Sigmoid colon (tissue), 7 donors: ENCODE results near the gene ZPBP2. TPM values are rescaled to one million over a fixed set of nuclear protein-coding genes. Genes with fewer than 3 reads are reported as not detected.

ENCODE experiments used
- DNase-seq: peaks from one replicate; pipeline ENCODE4 v3.0.0-alpha.2; 2019
- H3K27ac ChIP-seq, 4 donors: fragments of 200-600 bp; sonication (generic); one replicate each; pipeline ENCODE4 v1.5.1; 2016 to 2019; ENCODE audit warnings: mild to moderate bottlenecking in 1 of 4
- H3K27me3 ChIP-seq, 3 donors: fragments of 200-600 bp; sonication (generic); one replicate each; pipeline ENCODE4 v1.5.1; 2019; ENCODE audit warnings: mild to moderate bottlenecking in 1 of 3
- H3K36me3 ChIP-seq, 4 donors: fragments of 200-600 bp; sonication (generic); one replicate each; pipeline ENCODE4 v1.5.1; 2016 to 2019
- H3K4me1 ChIP-seq, 4 donors: fragments of 200-600 bp; sonication (generic); one replicate each; pipeline ENCODE4 v1.5.1; 2017 to 2019
- H3K4me3 ChIP-seq, 4 donors: fragments of 200-600 bp; sonication (generic); one replicate each; pipeline ENCODE4 v1.5.1; 2017 to 2019; ENCODE audit warnings: mild to moderate bottlenecking in 2 of 4, moderate library complexity in 1 of 4
- H3K9me3 ChIP-seq, 4 donors: fragments of 200-600 bp in 3 of 4; sonication (generic) in 3 of 4; one replicate each; pipeline versions ENCODE4 v1.5.1 to v1.6.1; 2013 to 2019
- EP300 ChIP-seq, 4 donors: sonication (generic); formaldehyde crosslinking; IDR thresholded peaks; one replicate each; pipeline ENCODE4 v1.6.1; 2017; ENCODE audit warnings: antibody characterized with exemption in 4 of 4
- POLR2A ChIP-seq, 2 donors: fragments of 450-650 bp; IDR thresholded peaks; one replicate each; pipeline ENCODE4 v1.6.1; 2016; ENCODE audit warnings: antibody characterized with exemption in 2 of 2, mild to moderate bottlenecking in 2 of 2, moderate library complexity in 2 of 2
- POLR2AphosphoS5 ChIP-seq, 4 donors: sonication (generic); formaldehyde crosslinking; IDR thresholded peaks; one replicate each; pipeline ENCODE4 v1.6.1; 2017; ENCODE audit warnings: antibody characterized with exemption in 4 of 4
- WGBS, 2 donors: extraction: QIAGEN DNeasy Blood & Tissue Kit; methylation state at CpG; one replicate each; pipeline ENCODE4 v1.1.7; 2013; 5-methylcytosine and 5-hydroxymethylcytosine counted together
- intact Hi-C: fragments of 100-400 bp; cut with DNase I; formaldehyde crosslinking; loops from one replicate; pipeline ENCODE4 v1.15.1; 2023
- polyA plus RNA-seq, 3 donors: library from polyadenylated mRNA; stranded (reverse); fragments of 200-250 nt; gene quantifications; one replicate each; pipeline ENCODE4 v1.2.3, GENCODE V29; 2013
- total RNA-seq, 4 donors: library from RNA; depleted of rRNA; stranded (reverse); fragments of >200 nt; gene quantifications; one replicate each; pipeline ENCODE4 v1.1.0, GENCODE V29; 2016
- TF ChIP-seq, protein P1 (sequence below), 4 experiments: fragments of 450-650 bp in 3 of 4; fragments of 200-600 bp in 1 of 4; IDR thresholded peaks; one replicate each; pipeline ENCODE4 v1.5.1; 2016 to 2019; ENCODE audit warnings: antibody characterized with exemption in 4 of 4, mild to moderate bottlenecking in 3 of 4, moderate library complexity in 2 of 4
- donor health status: healthy with polysubstance abuse.
- donor health status: Bipolar disorder and iron deficiency.
- donor health status: healthy.

Gene ZPBP2
- total and polyA plus RNA-seq, 7 donors, result 0.03 TPM; not detected in 6

DNA sequence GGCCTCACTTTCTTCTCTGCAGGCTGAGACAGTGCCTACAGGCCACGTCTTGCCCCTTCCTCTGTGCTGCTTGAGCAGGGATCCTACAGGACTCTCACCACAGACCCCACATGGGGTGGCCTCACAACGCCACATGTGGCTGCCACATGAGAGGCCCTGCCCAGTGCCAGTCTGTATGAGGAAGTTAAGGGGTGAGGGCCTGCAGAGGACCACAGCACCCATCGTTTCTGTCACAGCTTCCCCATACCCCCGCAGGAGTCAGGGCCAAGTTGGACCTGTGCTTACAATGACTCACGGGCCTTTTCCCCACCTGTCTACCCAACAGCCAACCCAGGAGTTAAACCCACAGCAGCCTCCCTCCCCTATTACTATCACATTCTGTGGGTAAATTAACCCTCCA, 53.3 kb downstream of the ZPBP2 start:
- TF ChIP-seq POLR2A (IDR thresholded peaks at IDR 0.05) (no peak), EP300 (IDR thresholded peaks at IDR 0.05) (no peak), POLR2AphosphoS5 (IDR thresholded peaks at IDR 0.05) (no peak)
- TF ChIP-seq, protein P1, sequence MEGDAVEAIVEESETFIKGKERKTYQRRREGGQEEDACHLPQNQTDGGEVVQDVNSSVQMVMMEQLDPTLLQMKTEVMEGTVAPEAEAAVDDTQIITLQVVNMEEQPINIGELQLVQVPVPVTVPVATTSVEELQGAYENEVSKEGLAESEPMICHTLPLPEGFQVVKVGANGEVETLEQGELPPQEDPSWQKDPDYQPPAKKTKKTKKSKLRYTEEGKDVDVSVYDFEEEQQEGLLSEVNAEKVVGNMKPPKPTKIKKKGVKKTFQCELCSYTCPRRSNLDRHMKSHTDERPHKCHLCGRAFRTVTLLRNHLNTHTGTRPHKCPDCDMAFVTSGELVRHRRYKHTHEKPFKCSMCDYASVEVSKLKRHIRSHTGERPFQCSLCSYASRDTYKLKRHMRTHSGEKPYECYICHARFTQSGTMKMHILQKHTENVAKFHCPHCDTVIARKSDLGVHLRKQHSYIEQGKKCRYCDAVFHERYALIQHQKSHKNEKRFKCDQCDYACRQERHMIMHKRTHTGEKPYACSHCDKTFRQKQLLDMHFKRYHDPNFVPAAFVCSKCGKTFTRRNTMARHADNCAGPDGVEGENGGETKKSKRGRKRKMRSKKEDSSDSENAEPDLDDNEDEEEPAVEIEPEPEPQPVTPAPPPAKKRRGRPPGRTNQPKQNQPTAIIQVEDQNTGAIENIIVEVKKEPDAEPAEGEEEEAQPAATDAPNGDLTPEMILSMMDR (IDR thresholded peaks at IDR 0.05), result no peak
- no peaks in the 10 kb centered on the region for H3K9me3 ChIP-seq
- H3K4me1 ChIP-seq, result peaks cover 0 to 19% (median 13%) of the 10 kb centered on the region in 4 donors
- 55 to 80% methylated on average over 5 of the region's 5 CpGs for WGBS, 2 donors
- no peak overlapping the region for H3K27ac ChIP-seq
- no peak overlapping the region for H3K4me3 ChIP-seq
- no peaks in the 10 kb centered on the region for H3K27me3 ChIP-seq
- H3K36me3 ChIP-seq, result peaks cover 20 to 51% (median 28%) of the 10 kb centered on the region in 4 donors
- intact Hi-C loops, result no loop called here
- no peak for DNase-seq

DNA sequence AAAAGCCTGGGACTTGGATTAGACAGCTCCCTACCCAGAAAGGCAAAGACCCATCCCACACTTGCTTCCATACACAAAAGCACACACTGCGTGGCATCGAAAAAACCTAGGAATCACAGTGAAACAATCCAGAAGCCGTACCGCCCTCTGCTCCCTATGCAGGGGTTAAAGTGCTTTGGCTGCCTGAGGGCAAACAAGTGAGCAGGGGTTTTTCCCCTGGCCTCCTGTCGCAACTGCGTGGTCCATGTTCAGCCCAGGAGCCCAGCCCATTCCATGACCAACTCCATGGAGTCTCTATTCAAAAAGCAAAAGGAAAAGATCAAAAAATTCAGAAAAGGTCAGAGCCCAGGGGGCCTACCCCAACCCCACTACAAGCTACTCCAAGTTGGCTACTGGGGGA, 54.0 kb downstream of the ZPBP2 start:
- H3K27ac ChIP-seq, result no peak overlapping the region
- WGBS, 2 donors, result 96 to 97% methylated on average over 6 of the region's 6 CpGs
- peaks cover 0 to 26% (median 19%) of the 10 kb centered on the region in 4 donors for H3K4me1 ChIP-seq
- H3K9me3 ChIP-seq, result no peaks in the 10 kb centered on the region
- H3K27me3 ChIP-seq, result no peaks in the 10 kb centered on the region
- intact Hi-C loops, result no loop called here
- no peak overlapping the region for H3K4me3 ChIP-seq
- TF ChIP-seq EP300 (IDR thresholded peaks at IDR 0.05), result no peak
- TF ChIP-seq, protein P1 (IDR thresholded peaks at IDR 0.05), result no peak
- no peak for TF ChIP-seq POLR2A (IDR thresholded peaks at IDR 0.05)
- TF ChIP-seq POLR2AphosphoS5 (IDR thresholded peaks at IDR 0.05), result no peak
- no peak for DNase-seq
- peaks cover 20 to 51% (median 28%) of the 10 kb centered on the region in 4 donors for H3K36me3 ChIP-seq

DNA sequence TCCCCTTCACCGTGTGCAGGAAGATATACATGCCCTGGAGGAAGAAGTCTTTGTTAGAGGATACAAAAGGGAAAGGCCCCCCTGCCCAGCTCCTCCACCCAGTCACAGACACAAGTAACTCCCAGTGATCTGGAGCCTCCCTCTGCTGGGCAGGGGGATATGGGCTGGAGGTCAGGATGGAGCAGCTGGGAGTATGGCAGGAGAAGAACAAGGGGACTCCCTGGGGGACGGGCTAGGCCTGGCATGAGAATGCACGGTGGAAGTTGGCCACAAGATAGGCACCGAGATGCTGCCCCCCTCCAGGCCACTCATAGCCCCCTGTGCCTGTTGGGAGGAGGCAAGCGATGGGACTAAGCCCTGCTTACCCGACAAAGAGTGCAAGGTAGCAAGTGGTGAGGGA, 55.2 kb downstream of the ZPBP2 start:
- Histone ChIP-seq H3K27ac (no peak overlapping the region), H3K4me1 (peaks cover 0 to 29% (median 21%) of the 10 kb centered on the region in 4 donors), H3K4me3 (no peak overlapping the region), H3K27me3 (no peaks in the 10 kb centered on the region), H3K36me3 (peaks cover 20 to 51% (median 28%) of the 10 kb centered on the region in 4 donors), H3K9me3 (no peaks in the 10 kb centered on the region)
- intact Hi-C loops, result no loop called here
- DNase-seq, result no peak
- 95 to 97% methylated on average over 6 of the region's 6 CpGs for WGBS, 2 donors
- TF ChIP-seq, protein P1 (IDR thresholded peaks at IDR 0.05), result no peak
- TF ChIP-seq EP300 (IDR thresholded peaks at IDR 0.05) (no peak), POLR2AphosphoS5 (IDR thresholded peaks at IDR 0.05) (no peak), POLR2A (IDR thresholded peaks at IDR 0.05) (no peak)

DNA sequence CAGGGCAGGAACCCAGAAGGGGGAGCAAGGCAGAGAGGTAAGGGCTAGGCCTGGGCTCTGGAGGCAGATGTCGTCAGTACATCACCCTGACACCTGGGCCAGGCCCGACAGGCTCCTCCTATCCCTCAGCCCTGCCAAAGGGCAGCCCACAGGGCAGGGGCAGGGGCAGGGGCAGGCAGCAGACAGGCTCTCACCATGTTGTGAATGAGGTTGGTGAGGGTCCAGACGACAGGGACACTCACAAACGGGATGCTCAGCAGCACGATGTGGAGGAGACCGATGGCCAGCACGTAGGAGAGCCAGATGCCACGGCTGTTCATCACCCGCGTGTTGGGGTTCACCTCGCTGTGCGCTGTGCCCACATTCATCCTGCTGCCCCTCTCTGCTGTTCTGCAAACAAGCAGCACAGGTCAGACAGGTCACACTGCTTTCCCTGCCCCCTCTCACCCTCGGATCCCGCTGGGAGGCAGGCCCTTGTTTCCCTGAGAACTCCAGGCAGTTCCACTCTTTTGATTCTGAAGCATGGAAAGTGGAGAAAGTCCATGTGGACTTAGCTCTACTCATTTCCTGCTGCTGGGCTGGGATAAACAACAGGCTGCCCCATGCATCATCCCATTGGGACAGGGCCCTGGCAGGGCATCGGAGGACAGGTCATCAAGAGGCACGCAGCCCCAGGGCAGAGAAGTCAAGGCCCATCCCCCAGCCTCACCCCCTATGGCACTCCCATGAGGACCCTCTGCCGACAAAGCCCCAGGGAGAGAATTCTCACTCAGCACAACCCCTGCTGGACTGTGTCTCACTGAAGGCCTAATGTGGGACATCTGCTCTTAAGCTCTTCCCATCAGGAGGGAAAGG, 56.1 kb downstream of the ZPBP2 start:
- TF ChIP-seq, protein P1 (IDR thresholded peaks at IDR 0.05), result no peak
- TF ChIP-seq POLR2AphosphoS5 (IDR thresholded peaks at IDR 0.05) (no peak), POLR2A (IDR thresholded peaks at IDR 0.05) (no peak), EP300 (IDR thresholded peaks at IDR 0.05) (no peak)
- Histone ChIP-seq H3K4me3 (no peak overlapping the region), H3K36me3 (peaks cover 20 to 49% (median 28%) of the 10 kb centered on the region in 4 donors), H3K9me3 (no peaks in the 10 kb centered on the region), H3K27me3 (no peaks in the 10 kb centered on the region), H3K4me1 (peaks cover 0 to 37% (median 29%) of the 10 kb centered on the region in 4 donors), H3K27ac (no peak overlapping the region)
- no peak for DNase-seq
- 83 to 84% methylated on average over 17 of the region's 17 CpGs for WGBS, 2 donors
- intact Hi-C loops, result no loop called here
